Body of pancreas (tissue), 4 donors: ENCODE measurements around the gene WNT3A. TPM values are rescaled to one million over a fixed set of nuclear protein-coding genes. Genes with fewer than 3 reads are reported as not detected.
"Not testable (repeated sequence)": the region's sequence is repeated elsewhere in the genome, so short reads cannot be mapped to it uniquely, and the experiment has no call there.

Experiments
- ATAC-seq: fragments of 150-250 bp; one replicate; pipeline ENCODE4 v1.9.1; 2016
- DNase-seq, 4 donors: peaks; one replicate each; pipeline ENCODE4 v3.0.0-alpha.2; 2019
- H3K27ac ChIP-seq, 4 donors: fragments of 200-600 bp; sonication (generic); 1 replicate in 3 of 4; 2 replicates in 1 of 4; pipeline versions ENCODE4 v1.5.1 to v1.6.1; 2016 to 2019; ENCODE audit warnings: mild to moderate bottlenecking in 1 of 4, mixed read lengths in 1 of 4, moderate library complexity in 1 of 4
- H3K27me3 ChIP-seq, 2 donors: fragments of 200-600 bp; sonication (generic); one replicate each; pipeline ENCODE4 v1.6.0; 2016; ENCODE audit warnings: mild to moderate bottlenecking in 1 of 2
- H3K36me3 ChIP-seq, 2 donors: fragments of 200-600 bp; sonication (generic); replicated peaks in 1 of 2; 2 replicates each; pipeline ENCODE4 v1.5.1; 2016; ENCODE audit warnings: low read depth in 2 of 2; ENCODE audit not compliant: insufficient read depth in 1 of 2
- H3K4me1 ChIP-seq: fragments of 200-600 bp; sonication (generic); one replicate; pipeline ENCODE4 v1.6.0; 2016
- H3K4me3 ChIP-seq, 2 donors: fragments of 200-600 bp; sonication (generic); 1 replicate in 1 of 2; 2 replicates in 1 of 2; pipeline ENCODE4 v1.5.1; 2016 to 2019
- H3K9me3 ChIP-seq, 3 donors: fragments of 200-600 bp; sonication (generic); 1 replicate in 2 of 3; 2 replicates in 1 of 3; pipeline ENCODE4 v1.5.1; 2016
- CTCF ChIP-seq, 7 experiments: fragments of 450-650 bp in 4 of 7; fragments of 200-600 bp in 3 of 7; sonication (generic) in 3 of 7; IDR thresholded peaks; one replicate each; pipeline ENCODE4 v1.5.1; 2016 to 2019; ENCODE audit warnings: antibody characterized with exemption in 7 of 7
- POLR2A ChIP-seq, 3 donors: fragments of 450-650 bp; IDR thresholded peaks; one replicate each; pipeline ENCODE4 v1.6.1; 2016; ENCODE audit warnings: antibody characterized with exemption in 3 of 3, mild to moderate bottlenecking in 2 of 3
- WGBS, 2 donors: methylation state at CpG; one replicate each; pipeline ENCODE4 v1.1.5; 2017; 5-methylcytosine and 5-hydroxymethylcytosine counted together
- intact Hi-C: fragments of 100-400 bp; cut with DNase I; formaldehyde crosslinking; loops from one replicate; pipeline ENCODE4 v1.15.1; 2023
- total RNA-seq, 2 donors: library from RNA; depleted of rRNA; stranded (reverse); fragments of >200 nt; gene quantifications; one replicate each; pipeline ENCODE4 v1.1.0, GENCODE V29; 2016

WNT3A gene
- total RNA-seq, 2 donors from 2014 or later = not detected

- no peak for DNase-seq
- WGBS, 2 donors = 74 to 80% methylated on average over 11 to 12 of the region's 12 CpGs
Measured at GRCh38 chr1:228016653-228017355, 10.0 kb downstream of the WNT3A start.

GRCh38 chr1:228017356-228018124 is 10.7 kb downstream of the WNT3A start:
- H3K27me3 ChIP-seq = no peaks in the 10 kb centered on the region
- no peak overlapping the region for H3K27ac ChIP-seq
- H3K4me1 ChIP-seq = no peaks in the 10 kb centered on the region
- no peaks in the 10 kb centered on the region for H3K9me3 ChIP-seq
- H3K36me3 ChIP-seq = no peaks in the 10 kb centered on the region
- ATAC-seq (no peak), DNase-seq (peak in 1 of 4 donors; percentile 1)
- WGBS, 2 donors = 82 to 88% methylated on average over 14 to 16 of the region's 16 CpGs
- H3K4me3 ChIP-seq = no peak overlapping the region
- intact Hi-C loops = no loop called here
- TF ChIP-seq CTCF (IDR thresholded peaks at IDR 0.05) (no peak), POLR2A (IDR thresholded peaks at IDR 0.05) (no peak)

More at GRCh38 chr1:228016653-228017355, 10.0 kb downstream of the WNT3A start:
- no peak for ATAC-seq
- intact Hi-C loops = no loop called here
- Histone ChIP-seq H3K27ac (no peak overlapping the region), H3K27me3 (no peaks in the 10 kb centered on the region), H3K36me3 (no peaks in the 10 kb centered on the region), H3K4me1 (no peaks in the 10 kb centered on the region), H3K4me3 (no peak overlapping the region), H3K9me3 (no peaks in the 10 kb centered on the region)
- TF ChIP-seq POLR2A (IDR thresholded peaks at IDR 0.05) (no peak), CTCF (IDR thresholded peaks at IDR 0.05) (no peak)

GRCh38 chr1:228018125-228018398 is 11.3 kb downstream of the WNT3A start:
- no peaks in the 10 kb centered on the region for H3K4me1 ChIP-seq
- no peaks in the 10 kb centered on the region for H3K9me3 ChIP-seq
- WGBS, 2 donors = 76 to 84% methylated on average over 5 of the region's 5 CpGs
- intact Hi-C loops = no loop called here
- ATAC-seq (no peak), DNase-seq (peak in 1 of 4 donors; percentile 1)
- H3K36me3 ChIP-seq = no peaks in the 10 kb centered on the region
- no peak overlapping the region for H3K27ac ChIP-seq
- TF ChIP-seq CTCF (IDR thresholded peaks at IDR 0.05) (no peak), POLR2A (IDR thresholded peaks at IDR 0.05) (no peak)
- H3K4me3 ChIP-seq = no peak overlapping the region
- no peaks in the 10 kb centered on the region for H3K27me3 ChIP-seq

- intact Hi-C loops = no loop called here
- peak in 1 of 4 donors; percentile 3 for DNase-seq
- Histone ChIP-seq H3K36me3 (no peaks in the 10 kb centered on the region), H3K4me1 (no peaks in the 10 kb centered on the region), H3K27me3 (no peaks in the 10 kb centered on the region), H3K9me3 (no peaks in the 10 kb centered on the region), H3K4me3 (no peak overlapping the region), H3K27ac (no peak overlapping the region)
- TF ChIP-seq CTCF (IDR thresholded peaks at IDR 0.05) = no peak
- TF ChIP-seq POLR2A (IDR thresholded peaks at IDR 0.05) = no peak
- ATAC-seq = no peak
- WGBS, 2 donors = 69 to 82% methylated on average over 3 to 6 of the region's 9 CpGs
Measured at GRCh38 chr1:228018961-228019721, 12.3 kb downstream of the WNT3A start.

- H3K4me3 ChIP-seq, H3K36me3 ChIP-seq, H3K4me1 ChIP-seq, H3K27me3 ChIP-seq, DNase-seq, H3K27ac ChIP-seq, intact Hi-C loops, ATAC-seq, H3K9me3 ChIP-seq: not testable (repeated sequence)
- WGBS, 2 donors = 70 to 74% methylated on average over 4 to 5 of the region's 5 CpGs
Measured at GRCh38 chr1:228019722-228020083, 12.9 kb downstream of the WNT3A start.
